Measurements from ENCODE around the gene ACSBG1. TPM values are rescaled to one million over a fixed set of nuclear protein-coding genes. Genes with fewer than 3 reads are reported as not detected.

ACSBG1 gene
- total RNA-seq, 2 experiments from 2014 or later: not detected

DNA sequence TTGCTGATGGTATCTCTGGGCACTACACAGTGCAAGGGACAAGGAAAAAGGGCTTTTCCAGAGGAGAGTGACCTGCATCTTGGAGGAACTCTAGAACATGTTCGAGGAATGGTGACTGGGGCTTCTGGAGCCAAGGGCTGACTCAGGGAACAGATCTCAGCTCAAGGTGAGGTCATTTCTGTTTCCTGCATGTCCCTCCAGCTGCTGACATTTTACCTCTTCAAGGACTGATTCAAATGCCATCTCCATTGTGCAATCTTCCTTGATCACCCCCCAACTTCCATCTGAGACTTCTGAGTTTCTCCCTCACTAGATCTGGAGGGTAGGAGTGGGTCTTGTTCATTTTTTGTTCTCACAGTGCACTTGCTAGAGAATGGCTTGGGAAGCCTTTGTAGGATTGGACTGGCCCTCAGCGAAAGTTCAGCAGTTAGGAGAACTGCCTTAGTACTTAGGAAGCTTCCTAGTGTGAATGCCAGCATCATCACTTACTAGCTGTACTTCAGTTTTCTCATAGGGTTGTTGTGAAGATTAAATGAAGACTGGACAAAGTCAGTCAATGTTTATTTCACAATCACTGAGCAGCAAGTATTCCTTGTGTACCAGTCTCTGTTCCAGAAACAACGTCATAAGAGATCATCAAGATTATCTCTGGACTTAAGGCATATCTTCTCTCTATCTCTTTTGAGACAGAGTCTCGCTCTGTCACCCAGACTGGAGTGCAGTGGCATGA, 87.8 kb downstream of the ACSBG1 start:
- Mint-ChIP-seq H3K4me3 (no peak overlapping the region), H3K4me1 (peaks cover 30% of the 10 kb centered on the region), H3K36me3 (ENCODE audit: low read depth) (peaks cover 9% of the 10 kb centered on the region), H3K27ac (no peak overlapping the region), H3K9me3 (no peaks in the 10 kb centered on the region), H3K27me3 (no peaks in the 10 kb centered on the region)
- ChIA-PET POLR2A (interaction anchor here (1.4 to 3.7 kb wide), 2 partner anchors 17 to 24 kb away, joined by 4 to 32 read pairs; partner anchors contain the start of gene CIB2), CTCF (interaction anchor here (2.6 to 3.6 kb wide), 2 partner anchors 16 to 49 kb away, joined by 10 to 13 read pairs; partner anchors contain the start of gene CIB2)
- DNase-seq: no peak

- ChIA-PET CTCF (interaction anchor here (0.6 to 2.0 kb wide), 2 partner anchors 12 to 53 kb away, joined by 4 to 5 read pairs; no protein-coding TSS in a partner anchor), POLR2A (interaction anchor here (1.3 kb wide), 1 partner anchor 11 kb away, joined by 3 read pairs; the partner anchor contains the start of gene CIB2)
- Mint-ChIP-seq H3K27me3 (no peaks in the 10 kb centered on the region), H3K9me3 (no peaks in the 10 kb centered on the region), H3K36me3 (ENCODE audit: low read depth) (no peaks in the 10 kb centered on the region), H3K27ac (no peak overlapping the region), H3K4me1 (peaks cover 2% of the 10 kb centered on the region), H3K4me3 (no peak overlapping the region)
- DNase-seq: no peak
These were observed 92.0 kb downstream of the ACSBG1 start for GRCh38 chr15:78142332-78142731.

GRCh38 chr15:78140292-78140691, 94.1 kb downstream of the ACSBG1 start:
- H3K4me3 Mint-ChIP-seq: no peak overlapping the region
- H3K27ac Mint-ChIP-seq: no peak overlapping the region
- ChIA-PET CTCF (no interaction called here), POLR2A (interaction anchor here (1.8 to 2.9 kb wide), 2 partner anchors 8 to 11 kb away, joined by 8 to 14 read pairs; partner anchors contain the start of gene IDH3A)
- no peak for DNase-seq
- no peaks in the 10 kb centered on the region for H3K36me3 Mint-ChIP-seq (ENCODE audit: low read depth)
- no peaks in the 10 kb centered on the region for H3K27me3 Mint-ChIP-seq
- no peaks in the 10 kb centered on the region for H3K4me1 Mint-ChIP-seq
- H3K9me3 Mint-ChIP-seq: no peaks in the 10 kb centered on the region

- no peaks in the 10 kb centered on the region for H3K27me3 Mint-ChIP-seq
- H3K4me1 Mint-ChIP-seq: no peaks in the 10 kb centered on the region
- DNase-seq: no peak
- H3K36me3 Mint-ChIP-seq (ENCODE audit: low read depth): no peaks in the 10 kb centered on the region
- no peaks in the 10 kb centered on the region for H3K9me3 Mint-ChIP-seq
- POLR2A ChIA-PET: interaction anchor here (1.8 to 2.9 kb wide), 2 partner anchors 9 to 11 kb away, joined by 8 to 14 read pairs; partner anchors contain the start of gene IDH3A
- H3K4me3 Mint-ChIP-seq: no peak overlapping the region
- CTCF ChIA-PET: interaction anchor here (0.7 to 1.7 kb wide), 5 partner anchors 9 to 56 kb away, joined by 3 to 6 read pairs (median 3); no protein-coding TSS in a partner anchor
- H3K27ac Mint-ChIP-seq: no peak overlapping the region
These were observed 94.8 kb downstream of the ACSBG1 start for GRCh38 chr15:78139578-78139977.

- DNase-seq: no peak
- ChIA-PET POLR2A (no interaction called here), CTCF (interaction anchor here (7.6 kb wide), 1 partner anchor 62 kb away, joined by 74 read pairs; no protein-coding TSS in a partner anchor)
- Mint-ChIP-seq H3K9me3 (no peaks in the 10 kb centered on the region), H3K36me3 (ENCODE audit: low read depth) (no peaks in the 10 kb centered on the region), H3K27me3 (peaks cover 2% of the 10 kb centered on the region), H3K4me3 (no peak overlapping the region), H3K27ac (no peak overlapping the region), H3K4me1 (peaks cover 23% of the 10 kb centered on the region)
These were observed 100.6 kb downstream of the ACSBG1 start for GRCh38 chr15:78133801-78134200.

GRCh38 chr15:78131295-78132061, 102.9 kb downstream of the ACSBG1 start, which contains the start of gene CIB2:
TSS of gene CIB2 (minus strand) at chr15:78131445. CDS start at chr15:78131215, 230 bp downstream.
- Mint-ChIP-seq H3K9me3 (no peaks in the 10 kb centered on the region), H3K4me1 (peaks cover 23% of the 10 kb centered on the region), H3K27ac (no peak within 1 kb of the TSS), H3K27me3 (peaks cover 2% of the 10 kb centered on the region), H3K4me3 (peak within 1 kb of the TSS; percentile 79), H3K36me3 (ENCODE audit: low read depth) (no peaks in the 10 kb centered on the region)
- CTCF ChIA-PET: interaction anchor here (0.6 to 7.6 kb wide), 16 partner anchors 11 to 349 kb away, joined by 3 to 74 read pairs (median 5); partner anchors contain the start of genes ACSBG1 and IDH3A
- POLR2A ChIA-PET: interaction anchor here (0.7 to 5.4 kb wide), 8 partner anchors 10 to 306 kb away, joined by 3 to 32 read pairs (median 4); partner anchors contain the start of genes IDH3A and IREB2
- peak; percentile 81 for DNase-seq

DNA sequence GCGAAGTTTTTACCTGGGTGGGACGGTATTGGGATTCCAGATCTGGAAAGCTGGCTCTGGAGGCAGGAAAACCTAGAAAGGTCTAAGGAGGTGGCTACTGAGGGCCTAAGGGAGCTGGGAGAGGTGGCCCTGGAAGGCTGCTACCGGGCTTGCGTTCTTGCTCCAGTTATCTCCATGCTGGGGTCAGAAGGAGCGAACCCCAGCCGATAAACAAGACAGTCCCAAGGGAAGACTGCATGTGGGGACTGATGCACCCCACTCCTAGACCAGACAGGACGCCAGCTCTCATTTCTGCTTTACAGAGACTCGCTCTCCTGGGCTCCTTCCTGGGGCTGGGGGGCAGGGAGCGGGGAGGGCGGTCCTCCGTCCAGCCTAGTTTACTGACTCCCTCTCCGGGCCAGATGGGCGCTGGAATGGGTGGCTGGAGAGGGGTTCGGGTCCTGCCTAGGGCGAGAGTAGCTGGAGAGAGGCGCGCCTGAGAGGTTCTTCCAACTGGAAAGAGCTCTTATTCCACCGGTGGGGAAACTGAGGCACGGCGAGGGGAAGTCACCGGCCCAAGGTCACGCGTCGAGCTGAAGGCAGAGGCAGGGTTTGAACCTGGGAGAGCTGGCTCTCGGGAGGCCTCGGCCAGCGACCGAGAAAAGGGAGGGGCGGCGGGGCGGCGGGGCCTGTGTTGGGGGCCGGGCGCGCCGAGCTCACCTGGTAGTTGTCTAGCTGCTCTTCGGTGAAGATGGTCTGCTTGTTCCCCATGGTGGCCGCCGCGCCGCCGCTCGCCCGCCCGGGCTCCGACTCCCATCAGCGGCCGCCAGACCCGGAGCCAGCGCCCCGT, 103.7 kb downstream of the ACSBG1 start:
- no peaks in the 10 kb centered on the region for H3K36me3 Mint-ChIP-seq (ENCODE audit: low read depth)
- peak overlapping the region; percentile 76 for H3K4me3 Mint-ChIP-seq
- peaks cover 23% of the 10 kb centered on the region for H3K4me1 Mint-ChIP-seq
- POLR2A ChIA-PET: interaction anchor here (0.9 to 5.4 kb wide), 7 partner anchors 8 to 307 kb away, joined by 3 to 32 read pairs (median 3); partner anchors contain the start of genes IDH3A and IREB2
- no peaks in the 10 kb centered on the region for H3K9me3 Mint-ChIP-seq
- CTCF ChIA-PET: interaction anchor here (0.6 to 7.6 kb wide), 14 partner anchors 12 to 350 kb away, joined by 3 to 74 read pairs (median 6); partner anchors contain the start of gene IDH3A
- no peak for DNase-seq
- H3K27me3 Mint-ChIP-seq: peaks cover 2% of the 10 kb centered on the region
- H3K27ac Mint-ChIP-seq: no peak overlapping the region

DNA sequence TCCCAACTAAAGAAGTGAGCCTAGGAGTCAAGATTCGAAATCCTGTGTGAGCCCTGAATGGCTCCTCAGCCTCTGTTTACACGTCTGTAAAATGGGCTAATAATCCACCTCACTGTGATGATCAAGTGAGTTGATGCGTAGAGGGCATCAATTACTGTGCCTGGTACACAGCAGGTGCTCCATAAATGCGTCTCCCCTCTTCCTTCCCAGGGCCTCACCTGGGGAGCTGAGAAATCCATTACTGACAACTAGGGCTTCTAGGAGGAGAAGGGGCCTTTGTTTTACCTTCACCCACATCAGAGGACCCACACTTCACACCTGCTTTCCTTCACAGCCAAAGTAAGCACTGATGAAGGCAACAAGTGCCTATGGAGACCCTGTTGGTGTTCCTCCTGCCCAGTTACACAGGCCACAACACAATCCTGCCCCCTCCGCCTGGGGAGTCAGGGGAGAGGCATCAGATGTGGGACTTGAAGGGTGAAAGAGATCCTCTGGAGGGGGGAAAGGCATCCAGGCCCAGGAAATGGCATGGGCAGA, 104.5 kb downstream of the ACSBG1 start:
- CTCF ChIA-PET: interaction anchor here (1.0 to 7.6 kb wide), 7 partner anchors 18 to 219 kb away, joined by 4 to 74 read pairs (median 16); partner anchors contain the start of gene IDH3A
- no peak for DNase-seq
- POLR2A ChIA-PET: interaction anchor here (1.0 to 5.4 kb wide), 3 partner anchors 8 to 38 kb away, joined by 3 to 32 read pairs (median 3); partner anchors contain the start of gene IDH3A
- H3K4me1 Mint-ChIP-seq: peaks cover 23% of the 10 kb centered on the region
- no peaks in the 10 kb centered on the region for H3K9me3 Mint-ChIP-seq
- H3K27me3 Mint-ChIP-seq: peaks cover 2% of the 10 kb centered on the region
- H3K36me3 Mint-ChIP-seq (ENCODE audit: low read depth): no peaks in the 10 kb centered on the region
- H3K4me3 Mint-ChIP-seq: peak overlapping the region; percentile 76
- no peak overlapping the region for H3K27ac Mint-ChIP-seq

- POLR2A ChIA-PET: interaction anchor here (5.4 kb wide), 1 partner anchor 19 kb away, joined by 32 read pairs; the partner anchor contains the start of gene IDH3A
- DNase-seq: no peak
- CTCF ChIA-PET: interaction anchor here (0.7 to 7.6 kb wide), 4 partner anchors 9 to 170 kb away, joined by 3 to 74 read pairs (median 8); partner anchors contain the start of gene IDH3A
- H3K36me3 Mint-ChIP-seq (ENCODE audit: low read depth): no peaks in the 10 kb centered on the region
- peaks cover 2% of the 10 kb centered on the region for H3K27me3 Mint-ChIP-seq
- no peaks in the 10 kb centered on the region for H3K9me3 Mint-ChIP-seq
- no peak overlapping the region for H3K4me3 Mint-ChIP-seq
- H3K4me1 Mint-ChIP-seq: peaks cover 23% of the 10 kb centered on the region
- no peak overlapping the region for H3K27ac Mint-ChIP-seq
These were observed 105.2 kb downstream of the ACSBG1 start for GRCh38 chr15:78129077-78129750.

- H3K36me3 Mint-ChIP-seq (ENCODE audit: low read depth): no peaks in the 10 kb centered on the region
- H3K27ac Mint-ChIP-seq: no peak overlapping the region
- peaks cover 2% of the 10 kb centered on the region for H3K27me3 Mint-ChIP-seq
- H3K9me3 Mint-ChIP-seq: no peaks in the 10 kb centered on the region
- DNase-seq: no peak
- no peak overlapping the region for H3K4me3 Mint-ChIP-seq
- POLR2A ChIA-PET: interaction anchor here (5.4 kb wide), 1 partner anchor 21 kb away, joined by 32 read pairs; the partner anchor contains the start of gene IDH3A
- CTCF ChIA-PET: interaction anchor here (1.7 to 7.6 kb wide), 3 partner anchors 19 to 114 kb away, joined by 5 to 74 read pairs (median 16); no protein-coding TSS in a partner anchor
- peaks cover 16% of the 10 kb centered on the region for H3K4me1 Mint-ChIP-seq
These were observed 106.5 kb downstream of the ACSBG1 start for GRCh38 chr15:78127882-78128281.

GRCh38 chr15:78125267-78125666, 109.1 kb downstream of the ACSBG1 start:
- ChIA-PET POLR2A (no interaction called here), CTCF (interaction anchor here (1.3 kb wide), 1 partner anchor 17 kb away, joined by 3 read pairs; no protein-coding TSS in a partner anchor)
- no peak overlapping the region for H3K27ac Mint-ChIP-seq
- H3K36me3 Mint-ChIP-seq (ENCODE audit: low read depth): no peaks in the 10 kb centered on the region
- no peak overlapping the region for H3K4me3 Mint-ChIP-seq
- no peaks in the 10 kb centered on the region for H3K27me3 Mint-ChIP-seq
- no peak for DNase-seq
- H3K4me1 Mint-ChIP-seq: peaks cover 2% of the 10 kb centered on the region
- H3K9me3 Mint-ChIP-seq: no peaks in the 10 kb centered on the region

Measured in activated CD4-positive, alpha-beta memory T cell treated with anti-CD3 and anti-CD28 coated beads, Interleukin-2, amount 10 ng/mL, durations not matched to agents 7 days and 5 days (primary cell).